ENCODE data around the gene CDCA5.

Gene CDCA5

DNA sequence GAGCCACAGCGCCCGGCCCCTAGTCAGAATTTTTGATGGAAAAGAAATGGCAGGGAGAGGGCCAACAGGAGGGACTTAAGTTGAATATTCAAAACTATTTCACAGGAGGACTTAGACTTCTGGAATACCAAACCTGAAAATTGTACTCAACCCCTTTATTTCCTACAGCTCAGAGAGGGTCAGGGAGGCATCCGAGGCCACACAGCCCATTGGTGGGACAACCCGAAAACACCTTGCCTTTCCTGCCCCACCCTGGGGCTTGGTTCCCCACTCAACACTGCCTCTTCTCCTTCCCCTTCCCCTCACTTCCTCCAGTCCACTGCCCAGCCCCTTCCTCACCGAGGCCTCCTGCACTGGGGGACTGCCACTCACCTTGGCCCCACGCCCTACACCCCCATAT lies 26.8 kb downstream of the CDCA5 start:
- DNase-seq (ENCODE audit: low read depth), result no peak
- TF ChIP-seq, protein P1, sequence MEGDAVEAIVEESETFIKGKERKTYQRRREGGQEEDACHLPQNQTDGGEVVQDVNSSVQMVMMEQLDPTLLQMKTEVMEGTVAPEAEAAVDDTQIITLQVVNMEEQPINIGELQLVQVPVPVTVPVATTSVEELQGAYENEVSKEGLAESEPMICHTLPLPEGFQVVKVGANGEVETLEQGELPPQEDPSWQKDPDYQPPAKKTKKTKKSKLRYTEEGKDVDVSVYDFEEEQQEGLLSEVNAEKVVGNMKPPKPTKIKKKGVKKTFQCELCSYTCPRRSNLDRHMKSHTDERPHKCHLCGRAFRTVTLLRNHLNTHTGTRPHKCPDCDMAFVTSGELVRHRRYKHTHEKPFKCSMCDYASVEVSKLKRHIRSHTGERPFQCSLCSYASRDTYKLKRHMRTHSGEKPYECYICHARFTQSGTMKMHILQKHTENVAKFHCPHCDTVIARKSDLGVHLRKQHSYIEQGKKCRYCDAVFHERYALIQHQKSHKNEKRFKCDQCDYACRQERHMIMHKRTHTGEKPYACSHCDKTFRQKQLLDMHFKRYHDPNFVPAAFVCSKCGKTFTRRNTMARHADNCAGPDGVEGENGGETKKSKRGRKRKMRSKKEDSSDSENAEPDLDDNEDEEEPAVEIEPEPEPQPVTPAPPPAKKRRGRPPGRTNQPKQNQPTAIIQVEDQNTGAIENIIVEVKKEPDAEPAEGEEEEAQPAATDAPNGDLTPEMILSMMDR (IDR thresholded peaks at IDR 0.05; ENCODE audit: insufficient read depth, low read depth, low read length, missing control alignments), result no peak
- no peak overlapping the region for H3K4me3 ChIP-seq (ENCODE audit: low read length)

DNA sequence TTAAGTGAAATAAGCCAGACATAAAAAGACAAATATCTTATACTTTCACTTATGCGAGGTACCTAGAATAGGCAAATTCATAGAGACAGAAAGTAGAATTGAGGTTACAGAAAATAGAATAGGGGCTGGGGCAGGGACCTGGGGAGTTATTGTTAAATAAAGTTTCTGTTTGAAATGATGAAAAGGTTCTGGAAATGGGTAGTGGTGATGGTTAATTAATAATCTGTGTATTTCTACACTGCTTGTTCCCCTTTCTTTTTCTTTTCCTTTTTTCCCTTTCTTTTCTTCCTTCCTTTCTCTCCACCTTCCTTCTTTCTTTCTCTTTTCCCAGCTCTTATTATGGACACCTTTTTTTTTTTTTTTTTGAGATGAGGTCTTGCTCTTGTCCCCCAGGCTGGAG lies 28.3 kb downstream of the CDCA5 start:
- H3K4me3 ChIP-seq (ENCODE audit: low read length), result no peak overlapping the region
- no peak for DNase-seq (ENCODE audit: low read depth)
- TF ChIP-seq, protein P1 (IDR thresholded peaks at IDR 0.05; ENCODE audit: insufficient read depth, low read depth, low read length, missing control alignments), result no peak

DNA sequence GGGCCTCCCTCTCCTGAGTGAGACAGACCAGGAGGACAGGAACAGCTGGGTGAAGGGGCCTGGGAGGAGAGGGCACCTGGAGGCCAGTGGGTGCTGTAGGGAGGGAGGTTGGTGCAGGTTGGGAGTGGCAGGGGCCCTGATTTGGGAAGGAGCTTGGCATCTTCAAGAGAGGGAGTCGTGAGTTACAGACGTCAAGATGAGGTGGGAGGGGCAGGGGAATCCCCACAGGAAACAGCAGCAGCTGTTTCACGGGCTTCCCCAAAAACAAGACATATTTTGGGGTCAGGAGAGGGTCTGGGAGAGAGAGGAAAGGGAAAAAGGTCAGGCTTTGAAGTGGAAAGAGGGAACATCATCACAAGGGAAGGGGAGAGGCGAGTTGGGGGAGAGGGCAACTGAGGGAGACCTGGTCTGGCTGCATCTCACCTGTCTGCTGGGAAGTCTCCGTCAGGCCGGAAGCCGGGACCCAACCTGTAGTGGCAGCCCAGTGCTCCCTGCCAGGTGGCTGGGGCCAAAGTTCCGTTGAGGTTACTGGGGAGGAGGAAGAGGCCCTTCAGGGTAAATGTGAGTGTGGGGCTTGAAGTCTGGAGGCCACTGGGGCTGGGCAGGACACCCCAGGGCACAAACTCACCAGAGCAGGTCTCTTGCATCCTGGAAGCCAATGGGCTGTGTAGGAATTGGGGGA lies 29.9 kb downstream of the CDCA5 start:
- TF ChIP-seq, protein P1 (IDR thresholded peaks at IDR 0.05; ENCODE audit: insufficient read depth, low read depth, low read length, missing control alignments), result no peak
- no peak for DNase-seq (ENCODE audit: low read depth)
- H3K4me3 ChIP-seq (ENCODE audit: low read length), result no peak overlapping the region

DNA sequence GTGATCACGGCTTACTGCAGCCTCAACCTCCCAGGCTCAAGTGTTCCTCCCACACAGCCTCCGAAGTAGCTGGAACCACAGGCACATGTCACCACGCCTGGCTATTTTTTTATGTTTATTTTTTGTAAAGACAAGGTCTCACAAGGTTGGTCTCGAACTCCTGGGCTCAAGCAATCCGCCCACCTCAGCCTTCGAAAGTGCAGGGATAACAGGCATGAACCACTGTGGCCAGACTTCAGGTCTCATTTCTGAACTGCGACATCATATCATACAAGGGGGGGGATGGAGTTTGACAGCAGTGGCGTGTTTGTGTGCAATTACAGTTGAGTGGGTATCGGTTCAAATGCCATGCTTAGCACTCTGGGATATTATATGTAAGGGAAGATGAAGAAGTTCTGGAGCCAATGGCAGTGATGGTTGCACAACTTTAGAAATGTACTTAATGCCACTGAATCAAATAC lies 32.4 kb downstream of the CDCA5 start:
- DNase-seq (ENCODE audit: low read depth), result no peak
- TF ChIP-seq, protein P1 (IDR thresholded peaks at IDR 0.05; ENCODE audit: insufficient read depth, low read depth, low read length, missing control alignments), result no peak
- H3K4me3 ChIP-seq (ENCODE audit: low read length), result no peak overlapping the region

DNA sequence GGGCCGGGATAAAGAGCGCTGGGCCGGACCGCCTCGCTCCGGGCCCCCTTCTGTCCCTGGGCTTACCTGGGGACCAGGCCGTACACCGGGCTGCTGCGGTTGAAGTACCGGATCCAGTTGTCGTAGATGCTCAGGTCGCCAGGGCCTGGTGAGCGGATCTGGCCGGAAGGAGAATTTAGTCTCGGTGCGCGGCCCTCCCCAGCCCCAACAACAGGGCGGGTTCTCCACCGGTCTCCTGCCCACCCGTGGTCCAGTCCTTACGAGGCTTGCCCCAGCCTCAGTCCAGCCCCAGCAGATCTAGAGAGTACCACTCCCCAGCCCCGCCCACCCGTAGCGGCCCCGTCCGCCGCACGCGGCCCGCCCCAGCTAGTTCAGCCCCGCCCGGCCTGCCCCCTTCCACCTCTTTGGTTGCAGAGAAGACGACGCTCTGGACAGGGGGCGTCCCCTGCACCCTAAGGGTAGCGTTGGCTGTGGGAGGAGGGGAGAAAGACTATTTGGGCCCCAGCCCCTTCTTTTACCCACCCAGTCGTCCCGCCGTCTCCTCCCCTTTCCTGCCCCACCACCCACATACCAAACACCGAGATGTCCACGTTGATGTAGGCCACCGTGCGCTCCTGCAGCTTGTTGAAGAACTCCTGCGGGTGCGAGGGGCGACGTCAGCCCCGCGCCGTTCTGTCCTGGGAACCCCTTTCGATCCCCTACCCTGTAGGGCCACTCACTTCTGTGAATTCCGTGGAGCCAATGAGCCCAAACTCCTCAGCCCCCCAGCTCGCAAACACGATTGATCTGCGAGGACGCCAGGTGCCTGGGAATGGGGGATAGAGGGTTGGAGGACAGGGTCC lies 36.0 kb downstream of the CDCA5 start:
- DNase-seq (ENCODE audit: low read depth), result no peak
- H3K4me3 ChIP-seq (ENCODE audit: low read length), result peak overlapping the region; percentile 35
- TF ChIP-seq, protein P1 (IDR thresholded peaks at IDR 0.05; ENCODE audit: insufficient read depth, low read depth, low read length, missing control alignments), result no peak

DNA sequence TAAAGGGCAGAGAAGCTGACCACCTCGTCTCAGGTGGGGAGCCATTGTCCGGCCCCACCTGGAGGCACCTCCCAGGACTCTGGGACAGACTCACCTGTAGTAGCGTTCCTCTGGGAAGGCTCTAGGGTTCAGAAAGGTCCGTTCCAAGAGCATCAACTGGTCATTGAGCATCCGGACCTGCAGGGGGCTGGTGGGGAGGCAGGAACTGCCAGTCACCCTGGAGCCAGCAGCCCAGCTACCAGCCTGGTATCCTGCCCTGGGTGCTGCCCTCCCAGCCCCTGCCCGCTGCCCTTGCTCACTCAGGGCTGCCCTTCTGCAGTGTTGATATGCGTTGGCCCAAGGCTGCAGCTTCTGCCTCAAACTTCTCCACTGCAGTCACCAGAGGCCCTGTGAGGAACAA lies 38.1 kb downstream of the CDCA5 start:
- DNase-seq (ENCODE audit: low read depth), result no peak
- no peak overlapping the region for H3K4me3 ChIP-seq (ENCODE audit: low read length)
- TF ChIP-seq, protein P1 (IDR thresholded peaks at IDR 0.05; ENCODE audit: insufficient read depth, low read depth, low read length, missing control alignments), result no peak
